Breast epithelium (tissue), 3 donors: ENCODE measurements around the gene ADARB2.

Experiments
- CTCF ChIP-seq, 3 donors: fragments of 450-650 bp; IDR thresholded peaks; one replicate each; pipeline ENCODE4 v1.5.1; 2016 to 2017; ENCODE audit warnings: antibody characterized with exemption in 3 of 3, mild to moderate bottlenecking in 3 of 3, moderate library complexity in 3 of 3
- POLR2A ChIP-seq: fragments of 450-650 bp; IDR thresholded peaks from one replicate; pipeline ENCODE4 v1.6.1; 2016; ENCODE audit warnings: antibody characterized with exemption, mild to moderate bottlenecking, moderate library complexity
- POLR2AphosphoS5 ChIP-seq, 3 donors: sonication (generic); formaldehyde crosslinking; IDR thresholded peaks; one replicate each; pipeline ENCODE4 v1.6.1; 2017; ENCODE audit warnings: antibody characterized with exemption in 3 of 3

GRCh38 chr10:1128115-1128514, 609.2 kb downstream of the ADARB2 start:
- TF ChIP-seq CTCF (IDR thresholded peaks at IDR 0.05) (no peak), POLR2A (no peak), POLR2AphosphoS5 (IDR thresholded peaks at IDR 0.05) (no peak)
